ENCODE results near the gene SH3TC1.

SH3TC1 gene

GRCh38 chr4:8278421-8279287 is 79.6 kb downstream of the SH3TC1 start:
- TF ChIP-seq, protein P1, sequence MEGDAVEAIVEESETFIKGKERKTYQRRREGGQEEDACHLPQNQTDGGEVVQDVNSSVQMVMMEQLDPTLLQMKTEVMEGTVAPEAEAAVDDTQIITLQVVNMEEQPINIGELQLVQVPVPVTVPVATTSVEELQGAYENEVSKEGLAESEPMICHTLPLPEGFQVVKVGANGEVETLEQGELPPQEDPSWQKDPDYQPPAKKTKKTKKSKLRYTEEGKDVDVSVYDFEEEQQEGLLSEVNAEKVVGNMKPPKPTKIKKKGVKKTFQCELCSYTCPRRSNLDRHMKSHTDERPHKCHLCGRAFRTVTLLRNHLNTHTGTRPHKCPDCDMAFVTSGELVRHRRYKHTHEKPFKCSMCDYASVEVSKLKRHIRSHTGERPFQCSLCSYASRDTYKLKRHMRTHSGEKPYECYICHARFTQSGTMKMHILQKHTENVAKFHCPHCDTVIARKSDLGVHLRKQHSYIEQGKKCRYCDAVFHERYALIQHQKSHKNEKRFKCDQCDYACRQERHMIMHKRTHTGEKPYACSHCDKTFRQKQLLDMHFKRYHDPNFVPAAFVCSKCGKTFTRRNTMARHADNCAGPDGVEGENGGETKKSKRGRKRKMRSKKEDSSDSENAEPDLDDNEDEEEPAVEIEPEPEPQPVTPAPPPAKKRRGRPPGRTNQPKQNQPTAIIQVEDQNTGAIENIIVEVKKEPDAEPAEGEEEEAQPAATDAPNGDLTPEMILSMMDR (IDR thresholded peaks at IDR 0.05), result no peak
- Histone ChIP-seq H3K4me3 (ENCODE audit: low read depth in 1 of 2, low read length in 1 of 2) (no peak overlapping the region), H3K9me3 (no peaks in the 10 kb centered on the region), H3K4me1 (ENCODE audit: control insufficient read depth in 1 of 2, insufficient read depth in 1 of 2, low read depth in 1 of 2, low read length in 1 of 2) (peaks cover 29 to 74% of the 10 kb centered on the region in 2 experiments), H3K36me3 (no peaks in the 10 kb centered on the region), H3K27me3 (no peaks in the 10 kb centered on the region), H3K27ac (no peak overlapping the region)

- Histone ChIP-seq H3K4me1 (ENCODE audit: control insufficient read depth in 1 of 2, insufficient read depth in 1 of 2, low read depth in 1 of 2, low read length in 1 of 2) (peaks cover 31 to 66% of the 10 kb centered on the region in 2 experiments), H3K4me3 (ENCODE audit: low read depth in 1 of 2, low read length in 1 of 2) (no peak overlapping the region), H3K27ac (no peak overlapping the region), H3K36me3 (no peaks in the 10 kb centered on the region), H3K27me3 (no peaks in the 10 kb centered on the region), H3K9me3 (no peaks in the 10 kb centered on the region)
- TF ChIP-seq, protein P1 (IDR thresholded peaks at IDR 0.05), result no peak
Measured at GRCh38 chr4:8279321-8280157, 80.4 kb downstream of the SH3TC1 start.

DNA sequence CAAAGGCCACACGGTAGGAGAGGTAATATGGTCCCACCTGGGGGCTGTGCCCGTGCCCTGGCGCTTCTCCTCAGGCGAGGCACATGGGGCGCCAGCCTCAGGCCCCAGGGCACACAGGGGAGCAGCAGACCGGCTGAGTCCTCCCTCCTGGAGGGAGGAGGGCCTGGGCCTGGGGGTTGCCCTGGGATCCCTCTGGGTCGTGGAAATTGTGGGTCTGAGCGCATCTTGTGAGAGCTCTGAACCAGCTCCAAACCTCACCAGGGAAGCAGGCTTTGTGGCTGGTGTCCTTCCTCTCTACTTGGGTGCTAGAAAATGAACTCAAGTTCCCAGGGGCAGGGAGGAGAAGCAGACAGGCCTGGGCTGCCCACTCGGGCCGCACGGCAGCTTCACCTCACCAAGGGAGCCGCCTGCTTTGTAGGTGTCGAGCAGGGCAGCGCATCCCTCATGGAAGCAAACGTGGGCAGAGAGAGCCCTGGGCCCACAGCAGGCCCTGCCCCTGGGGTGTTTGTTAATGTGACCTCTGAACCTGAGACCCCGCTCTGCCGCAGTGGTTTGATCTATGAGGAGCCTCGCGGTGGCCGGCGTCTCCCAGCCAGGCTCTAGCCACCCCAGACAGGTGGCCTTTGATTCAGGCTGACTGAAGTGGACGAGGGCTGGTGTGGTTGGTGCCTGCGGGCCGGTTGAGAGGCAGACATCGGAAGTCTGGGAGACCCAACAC is 81.2 kb downstream of the SH3TC1 start:
- peaks cover 29 to 58% of the 10 kb centered on the region in 2 experiments for H3K4me1 ChIP-seq (ENCODE audit: control insufficient read depth in 1 of 2, insufficient read depth in 1 of 2, low read depth in 1 of 2, low read length in 1 of 2)

DNA sequence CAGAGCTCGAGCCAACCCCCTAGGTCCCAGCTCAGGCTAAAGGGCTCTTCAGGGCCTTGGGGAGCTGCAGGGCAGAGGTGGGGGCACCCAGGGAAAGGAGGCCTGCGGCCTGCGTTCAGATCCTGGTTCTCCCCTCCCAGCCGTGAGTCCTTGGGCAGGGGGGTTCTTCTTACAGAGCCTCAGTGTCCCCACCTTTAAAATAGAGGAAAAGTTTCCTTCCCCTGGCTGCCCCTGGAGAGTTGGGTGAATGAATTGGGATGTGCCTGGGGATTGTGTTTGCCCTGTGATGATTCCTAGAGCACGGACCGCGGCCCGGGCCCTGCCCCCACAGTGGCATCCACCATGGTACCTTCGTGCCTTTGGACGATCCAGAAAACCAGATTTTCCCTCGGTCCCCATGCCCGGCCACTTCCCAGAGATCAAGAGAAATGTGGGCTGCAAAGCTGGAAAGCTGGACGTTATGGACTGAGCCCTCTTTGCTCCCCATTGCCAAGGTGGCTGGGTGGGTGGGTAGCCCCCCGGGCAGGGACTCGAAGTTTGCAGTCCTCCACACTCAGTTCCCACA is 81.9 kb downstream of the SH3TC1 start:
- no peak overlapping the region for H3K4me3 ChIP-seq (ENCODE audit: low read depth in 1 of 2, low read length in 1 of 2)
- no peaks in the 10 kb centered on the region for H3K9me3 ChIP-seq
- H3K4me1 ChIP-seq (ENCODE audit: control insufficient read depth in 1 of 2, insufficient read depth in 1 of 2, low read depth in 1 of 2, low read length in 1 of 2), result peaks cover 27 to 52% of the 10 kb centered on the region in 2 experiments
- no peaks in the 10 kb centered on the region for H3K27me3 ChIP-seq
- TF ChIP-seq, protein P1 (IDR thresholded peaks at IDR 0.05), result no peak
- no peaks in the 10 kb centered on the region for H3K36me3 ChIP-seq
- no peak overlapping the region for H3K27ac ChIP-seq

More for the DNA sequence above, 81.2 kb downstream of the SH3TC1 start:
- no peaks in the 10 kb centered on the region for H3K27me3 ChIP-seq
- no peaks in the 10 kb centered on the region for H3K36me3 ChIP-seq
- no peaks in the 10 kb centered on the region for H3K9me3 ChIP-seq
- no peak overlapping the region for H3K27ac ChIP-seq
- TF ChIP-seq, protein P1 (IDR thresholded peaks at IDR 0.05), result no peak
- H3K4me3 ChIP-seq (ENCODE audit: low read depth in 1 of 2, low read length in 1 of 2), result no peak overlapping the region
